H1 (cell line): ENCODE data around the gene CISH. TPM values are rescaled to one million over a fixed set of nuclear protein-coding genes. Genes with fewer than 3 reads are reported as not detected.

ENCODE experiments used
- CTCF ChIA-PET: fragments of 300-600 bp; sonication (Branson Sonifier 250); formaldehyde crosslinking; loops from one replicate; lab custom pipeline; 2021; ENCODE audit not compliant: partially characterized antibody; lab: Charles Lee
- POLR2A ChIA-PET: fragments of 300-600 bp; sonication (Branson Sonifier 250); formaldehyde crosslinking; loops from one replicate; lab custom pipeline; 2021; ENCODE audit warnings: inconsistent platforms; ENCODE audit not compliant: partially characterized antibody; lab: Charles Lee
- DNase-seq, 2 experiments: peaks; one replicate each; pipeline versions ENCODE4 v3.0.0 to v3.0.0-alpha.2; 2010 to 2022; ENCODE audit warnings: low spot score in 2 of 2, low read depth in 1 of 2, mixed read lengths in 1 of 2
- FAIRE-seq: peaks from 2 replicates; lab custom pipeline; 2011; peaks lifted over from hg19 to GRCh38; lab: Jason Lieb, UNC
- H2AFZ ChIP-seq: 2 replicates; pipeline ENCODE4 v1.8.1; 2012; ENCODE audit warnings: low read length, inconsistent platforms
- H2AK5ac ChIP-seq: 2 replicates; pipeline ENCODE4 v1.6.1; 2013; ENCODE audit warnings: low read depth, low read length
- H2BK120ac ChIP-seq: replicated peaks from 2 replicates; pipeline ENCODE3; 2013; ENCODE audit warnings: low read depth, low read length, inconsistent platforms
- H2BK12ac ChIP-seq: 2 replicates; pipeline ENCODE4 v1.6.1; 2013; ENCODE audit warnings: low read depth, low read length
- H2BK15ac ChIP-seq: 2 replicates; pipeline ENCODE4 v1.6.1; 2013; ENCODE audit warnings: low read length
- H2BK20ac ChIP-seq: 2 replicates; pipeline ENCODE4 v1.6.1; 2013; ENCODE audit warnings: low read length
- H2BK5ac ChIP-seq: 2 replicates; pipeline ENCODE4 v1.6.1; 2013; ENCODE audit warnings: low read depth, low read length
- H3K14ac ChIP-seq: 2 replicates; pipeline ENCODE4 v1.6.1; 2013; ENCODE audit warnings: inconsistent platforms; ENCODE audit not compliant: insufficient read length
- H3K18ac ChIP-seq: 2 replicates; pipeline ENCODE4 v1.6.1; 2013; ENCODE audit warnings: low read length; ENCODE audit errors: extremely low read depth
- H3K23ac ChIP-seq: 2 replicates; pipeline ENCODE4 v1.6.1; 2013; ENCODE audit warnings: inconsistent platforms; ENCODE audit not compliant: insufficient read length
- H3K23me2 ChIP-seq: 2 replicates; pipeline ENCODE4 v1.6.1; 2013; ENCODE audit warnings: low read depth, low read length
- H3K27ac ChIP-seq: 2 replicates; pipeline ENCODE4 v1.6.1; 2011; ENCODE audit warnings: low read depth, low read length, inconsistent platforms
- H3K27me3 ChIP-seq, 4 experiments: replicated peaks in 1 of 4; 1 replicate in 1 of 4; 2 replicates in 3 of 4; pipeline versions ENCODE4 v1.6.1 to v1.8.1; 2011 to 2013; ENCODE audit warnings: low read length in 3 of 4, mild to moderate bottlenecking in 3 of 4, inconsistent platforms in 2 of 4, mixed read lengths in 2 of 4, moderate library complexity in 1 of 4; ENCODE audit not compliant: control insufficient read depth in 3 of 4, insufficient read depth in 3 of 4; ENCODE audit errors: extremely low read depth in 1 of 4
- H3K36me3 ChIP-seq, 4 experiments: 2 replicates each; pipeline versions ENCODE4 v1.6.1 to v1.8.1; 2011 to 2013; ENCODE audit warnings: mild to moderate bottlenecking in 4 of 4, low read length in 3 of 4, moderate library complexity in 2 of 4, control low read depth in 1 of 4, inconsistent platforms in 1 of 4; ENCODE audit not compliant: insufficient read depth in 4 of 4, control insufficient read depth in 2 of 4
- H3K4ac ChIP-seq: replicated peaks from 2 replicates; pipeline ENCODE3; 2013; ENCODE audit warnings: low read length, low read depth, mixed read lengths, inconsistent platforms; ENCODE audit not compliant: insufficient read length
- H3K4me1 ChIP-seq, 4 experiments: replicated peaks in 1 of 4; 1 replicate in 1 of 4; 2 replicates in 3 of 4; pipeline versions ENCODE4 v1.6.1 to v1.8.1; 2011 to 2013; ENCODE audit warnings: low read length in 3 of 4, inconsistent platforms in 2 of 4, mixed read lengths in 1 of 4; ENCODE audit not compliant: insufficient read depth in 4 of 4, control insufficient read depth in 3 of 4
- H3K4me2 ChIP-seq, 2 experiments: 2 replicates each; pipeline versions ENCODE4 v1.6.1 to v1.8.1; 2011 to 2013; ENCODE audit warnings: low read depth in 2 of 2, low read length in 2 of 2, control low read depth in 1 of 2, inconsistent platforms in 1 of 2, mild to moderate bottlenecking in 1 of 2; ENCODE audit not compliant: insufficient read depth in 1 of 2
- H3K4me3 ChIP-seq, 4 experiments: fragments of 200-600, 300-600 bp in 1 of 4; sonication (generic), shearing (Covaris generic), sonication (Bioruptor Twin) in 1 of 4; 2 replicates each; pipeline versions ENCODE4 v1.5.1 to v1.8.1; 2011 to 2016; ENCODE audit warnings: low read length in 4 of 4, low read depth in 3 of 4, control low read depth in 2 of 4, inconsistent platforms in 2 of 4, mild to moderate bottlenecking in 2 of 4, mixed read lengths in 1 of 4, moderate library complexity in 1 of 4; ENCODE audit not compliant: insufficient read depth in 2 of 4; ENCODE audit errors: extremely low read depth in 1 of 4
- H3K56ac ChIP-seq: replicated peaks from 2 replicates; pipeline ENCODE3; 2013; ENCODE audit warnings: low read depth, mild to moderate bottlenecking, mixed read lengths, low read length, inconsistent platforms; ENCODE audit not compliant: insufficient read length
- H3K79me1 ChIP-seq: 2 replicates; pipeline ENCODE4 v1.6.1; 2013; ENCODE audit warnings: low read depth, low read length, control low read depth
- H3K79me2 ChIP-seq, 2 experiments: 2 replicates each; pipeline versions ENCODE4 v1.6.1 to v1.8.1; 2012 to 2013; ENCODE audit warnings: low read length in 2 of 2, mild to moderate bottlenecking in 2 of 2, inconsistent platforms in 1 of 2; ENCODE audit not compliant: insufficient read depth in 2 of 2, control insufficient read depth in 1 of 2
- H3K9ac ChIP-seq, 4 experiments: replicated peaks in 1 of 4; 1 replicate in 1 of 4; 2 replicates in 3 of 4; pipeline versions ENCODE4 v1.6.1 to v1.8.1; 2011 to 2013; ENCODE audit warnings: low read depth in 3 of 4, low read length in 3 of 4, control low read depth in 2 of 4, mild to moderate bottlenecking in 2 of 4, moderate library complexity in 2 of 4, inconsistent platforms in 1 of 4; ENCODE audit errors: extremely low read depth in 1 of 4
- H3K9me3 ChIP-seq, 2 experiments: 2 replicates each; pipeline versions ENCODE4 v1.6.1 to v1.8.1; 2012 to 2013; ENCODE audit warnings: mild to moderate bottlenecking in 2 of 2, moderate library complexity in 2 of 2, control low read depth in 1 of 2, inconsistent platforms in 1 of 2, low read depth in 1 of 2, low read length in 1 of 2, mixed read lengths in 1 of 2; ENCODE audit not compliant: insufficient read depth in 2 of 2
- H4K20me1 ChIP-seq, 2 experiments: replicated peaks in 1 of 2; 2 replicates each; pipeline versions ENCODE3 to v1.8.1; 2011 to 2013; ENCODE audit warnings: inconsistent platforms in 2 of 2, low read length in 2 of 2, mild to moderate bottlenecking in 1 of 2; ENCODE audit not compliant: insufficient read depth in 2 of 2, control insufficient read depth in 1 of 2
- H4K5ac ChIP-seq: 2 replicates; pipeline ENCODE4 v1.6.1; 2013; ENCODE audit warnings: low read length, low read depth, mixed read lengths, inconsistent platforms; ENCODE audit not compliant: insufficient read length
- H4K8ac ChIP-seq: 2 replicates; pipeline ENCODE4 v1.8.0; 2013; ENCODE audit warnings: mild to moderate bottlenecking, moderate library complexity, low read length, inconsistent platforms; ENCODE audit not compliant: insufficient read depth; ENCODE audit errors: extremely low read depth
- H4K91ac ChIP-seq: replicated peaks from 2 replicates; pipeline ENCODE3; 2013; ENCODE audit warnings: low read length, mixed read lengths, inconsistent platforms; ENCODE audit not compliant: insufficient read length
- ASH2L ChIP-seq: fragments of 200-600, 300-600 bp; sonication (generic); IDR thresholded peaks from one replicate; pipeline ENCODE4 v1.7.1; 2017; ENCODE audit warnings: low read length
- CTCF ChIP-seq, 3 experiments: IDR thresholded peaks; 1 replicate in 2 of 3; 2 replicates in 1 of 3; pipeline versions ENCODE4 v1.5.1 to v1.6.1; 2011; ENCODE audit warnings: low read length in 3 of 3, mild to moderate bottlenecking in 3 of 3, inconsistent platforms in 2 of 3, low read depth in 1 of 3, moderate library complexity in 1 of 3; ENCODE audit not compliant: insufficient read depth in 1 of 3; ENCODE audit errors: control extremely low read depth in 1 of 3
- JUN ChIP-seq: IDR thresholded peaks from 2 replicates; pipeline ENCODE4 v1.6.1; 2011; ENCODE audit warnings: low read depth, mild to moderate bottlenecking, improper control_type of control experiment, low read length
- RXRA ChIP-seq: IDR thresholded peaks from 2 replicates; pipeline ENCODE4 v1.6.1; 2011; ENCODE audit warnings: low read depth, mild to moderate bottlenecking, low read length, moderate library complexity; ENCODE audit not compliant: insufficient read depth
- SAP30 ChIP-seq: fragments of 300-600 bp; sonication (generic); IDR thresholded peaks from 2 replicates; pipeline ENCODE4 v1.7.1; 2012; ENCODE audit warnings: low read length, moderate library complexity, mild to moderate bottlenecking, inconsistent platforms; ENCODE audit not compliant: insufficient read depth, insufficient replicate concordance
- SIN3A ChIP-seq, 2 experiments: IDR thresholded peaks in 1 of 2; conservative IDR thresholded peaks in 1 of 2; 2 replicates each; pipeline ENCODE4 v1.6.1; 2011 to 2012; ENCODE audit warnings: low read length in 2 of 2, improper control_type of control experiment in 1 of 2, low read depth in 1 of 2, mild to moderate bottlenecking in 1 of 2
- SP4 ChIP-seq: IDR thresholded peaks from 2 replicates; pipeline ENCODE4 v1.6.1; 2012; ENCODE audit warnings: low read length, inconsistent platforms
- WGBS, 2 experiments: shearing (Covaris generic) in 1 of 2; methylation state at CpG; one replicate each; pipeline versions ENCODE4 v1.1.6 to v1.1.7; 2013 to 2015; ENCODE audit warnings: low lambda C conversion rate in 2 of 2, mixed read lengths in 2 of 2, inconsistent platforms in 1 of 2, low coverage in 1 of 2, missing lambda C conversion rate in 1 of 2; ENCODE audit not compliant: insufficient replicate concordance in 2 of 2, insufficient coverage in 1 of 2, insufficient read length in 1 of 2; ENCODE audit errors: extremely low coverage in 1 of 2, missing lambda C conversion rate in 1 of 2; 5-methylcytosine and 5-hydroxymethylcytosine counted together
- polyA plus RNA-seq, 7 experiments: library from polyadenylated mRNA; depleted of rRNA in 3 of 7; stranded (reverse) in 5 of 7; unstranded in 2 of 7; fragments of >200 nt in 5 of 7; fragments of 200-250 nt in 2 of 7; gene quantifications; 1 replicate in 5 of 7; 2 replicates in 1 of 7; 4 replicates in 1 of 7; pipeline versions ENCODE4 v1.2.1 to v1.2.3, GENCODE V29; 2011 to 2013; ENCODE audit warnings: missing spikeins in 2 of 7, mixed read lengths in 2 of 7
- total RNA-seq: library from RNA; stranded (reverse); fragmentation: NEBNext Ultra II Directional; extraction: Animal tissue kit (Norgen Biotek cat#: 25700); gene quantifications from 2 replicates; pipeline ENCODE4 v1.2.1, GENCODE V29; 2021

CISH gene
- total and polyA plus RNA-seq, 2 of the 8 experiments (the other 6 are each of a cell fraction or from before 2014, with no cell fraction given): 1.9 to 2.2 TPM

DNA sequence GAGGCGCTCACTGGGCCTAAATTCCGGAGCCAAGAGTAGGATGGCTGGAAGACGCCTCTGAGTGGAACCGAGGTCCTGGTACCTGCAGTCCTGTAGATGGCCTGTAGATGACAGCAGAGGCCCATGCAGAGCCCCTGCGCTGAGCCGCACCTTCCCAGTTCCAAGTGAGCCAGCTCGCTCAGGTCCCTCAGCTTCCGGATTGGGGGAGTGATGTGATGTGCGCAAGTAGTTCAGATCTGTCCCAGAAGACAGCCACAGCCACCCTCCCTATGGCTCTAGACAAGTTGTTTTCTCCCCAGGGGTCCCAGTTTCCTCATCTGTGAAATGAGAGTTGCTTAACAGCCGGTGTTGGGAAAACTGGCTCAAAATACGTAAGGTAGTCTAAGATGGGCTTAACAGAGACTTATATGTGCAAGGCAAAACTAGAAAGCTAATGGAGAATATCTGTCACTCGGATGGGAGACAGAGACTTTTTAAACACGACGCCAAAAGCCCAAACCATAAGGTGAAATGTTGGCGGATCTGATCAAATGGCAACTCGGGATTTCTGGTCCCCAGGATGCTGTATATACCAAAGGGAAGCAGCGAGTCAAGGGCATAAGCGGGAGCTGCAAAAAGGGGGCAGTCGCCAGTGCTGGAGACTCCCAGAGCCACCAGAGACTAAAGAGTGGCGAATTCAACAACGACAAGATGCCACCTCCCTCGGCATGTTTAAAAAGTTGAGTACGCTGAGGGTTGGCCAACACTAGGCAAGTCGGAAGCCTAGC lies 4.6 kb upstream of the CISH start:
- ChIA-PET CTCF (interaction anchor here (0.6 to 50.4 kb wide), 45 partner anchors 13 to 777 kb away, joined by 3 to 1262 read pairs (median 4); partner anchors contain the start of genes C3orf18, DOCK3, HEMK1 and MANF), POLR2A (interaction anchor here (0.7 to 4.8 kb wide), 11 partner anchors 8 to 772 kb away, joined by 3 to 20 read pairs (median 5); partner anchors contain the start of gene MANF)
- Histone ChIP-seq H2BK5ac (no peak overlapping the region), H3K79me2 (peaks cover 0 to 15% of the 10 kb centered on the region in 2 experiments; a peak in 1 of 4 replicates), H3K4ac (no peak overlapping the region), H3K23me2 (peaks cover 15% of the 10 kb centered on the region), H2BK20ac (no peak overlapping the region), H2BK15ac (no peak overlapping the region), H2AFZ (peak overlapping the region; percentile 29; the same call in 1 of the 2 replicates), H3K4me1 (peaks cover 0 to 17% (median 9%) of the 10 kb centered on the region in 4 experiments; a peak in 6 of 7 replicates), H3K18ac (peak overlapping the region; percentile 6; the same call in 1 of the 2 replicates), H3K56ac (no peak overlapping the region), H2BK12ac (0 out of 2 replicates have a peak overlapping the region, but pooled peaks have one; percentile 6), H3K23ac (no peak overlapping the region), H4K8ac (no peak overlapping the region), H3K9me3 (no peaks in the 10 kb centered on the region), H3K4me3 (peak overlapping the region; percentile 43 to 68 (median 65); a peak in 7 of 8 replicates), H3K79me1 (no peaks in the 10 kb centered on the region; the same call in 1 of the 2 replicates), H2BK120ac (no peak overlapping the region), H4K20me1 (peaks cover 4 to 13% of the 10 kb centered on the region in 2 experiments), H4K5ac (no peak overlapping the region), H3K4me2 (peak overlapping the region; percentile 91 to 99), H3K9ac (no peak overlapping the region; a peak in 1 of 7 replicates), H2AK5ac (no peak overlapping the region), H4K91ac (no peak overlapping the region), H3K14ac (no peak overlapping the region), H3K36me3 (no peaks in the 10 kb centered on the region), H3K27me3 (peaks cover 3 to 24% (median 18%) of the 10 kb centered on the region in 4 experiments; a peak in 6 of 7 replicates), H3K27ac (no peak overlapping the region)
- WGBS, 2 experiments: 11% methylated on average over 24 of the region's 24 CpGs; no CpG with 5 or more reads in 1 of the 2 experiments
- FAIRE-seq (peak; percentile 80), DNase-seq (peak; percentile 71 to 90)
- TF ChIP-seq ASH2L: peak; percentile 51
- peak in 2 of 3 experiments; percentile 98 to 100; a peak in 3 of 4 replicates for TF ChIP-seq CTCF (IDR thresholded peaks at IDR 0.05; ENCODE audit: control extremely low read depth in 1 of 3, insufficient read depth in 1 of 3, low read depth in 1 of 3, low read length in 3 of 3)
- peak in 1 of 2 experiments; percentile 75; a peak in 1 of 4 replicates for TF ChIP-seq SIN3A (conservative IDR thresholded peaks at IDR 0.05 in 1 of 2, IDR thresholded peaks at IDR 0.05 in 1 of 2; ENCODE audit: low read depth in 1 of 2, low read length in 2 of 2)
- 0 out of 2 replicates have a peak, but pooled peaks have one; percentile 29 for TF ChIP-seq JUN
- peak; percentile 62 for TF ChIP-seq SAP30
- peak; percentile 55; the same call in 1 of the 2 replicates for TF ChIP-seq SP4
- no peak for TF ChIP-seq RXRA
